WERI-Rb-1 (cell line): ENCODE results near the gene C3orf52.
"Not testable (repeated sequence)": the region's sequence is repeated elsewhere in the genome, so short reads cannot be mapped to it uniquely, and the experiment has no call there.

Experiments
- DNase-seq: peaks from one replicate; pipeline ENCODE4 v3.0.0-alpha.2; 2020
- H3K27ac ChIP-seq: fragments of 250-450 bp; sonication (Bioruptor Pico); 2 replicates; pipeline ENCODE4 v1.5.1; 2020; ENCODE audit warnings: mild to moderate bottlenecking, moderate library complexity
- H3K27me3 ChIP-seq: fragments of 250-450 bp; sonication (Bioruptor Pico); 2 replicates; pipeline ENCODE4 v1.5.1; 2021; ENCODE audit warnings: mild to moderate bottlenecking, low read depth, moderate library complexity; ENCODE audit not compliant: insufficient read depth, severe bottlenecking
- H3K36me3 ChIP-seq: fragments of 250-450 bp; sonication (Bioruptor Pico); 2 replicates; pipeline ENCODE4 v1.5.1; 2020; ENCODE audit warnings: mild to moderate bottlenecking, moderate library complexity
- H3K4me3 ChIP-seq: 2 replicates; pipeline ENCODE4 v1.5.1; 2011; ENCODE audit warnings: low read depth, mild to moderate bottlenecking, control low read depth, low read length
- H3K9me3 ChIP-seq: fragments of 250-450 bp; sonication (Bioruptor Pico); 2 replicates; pipeline ENCODE4 v1.5.1; 2021; ENCODE audit warnings: mild to moderate bottlenecking, moderate library complexity; ENCODE audit not compliant: severe bottlenecking
- CTCF ChIP-seq: IDR thresholded peaks from 2 replicates; pipeline ENCODE4 v1.5.1; 2011; ENCODE audit warnings: low read depth, mild to moderate bottlenecking, control low read depth, inconsistent platforms, low read length

Gene C3orf52

GRCh38 chr3:112086076-112086854 is at the start of gene C3orf52:
Gene C3orf52, plus strand, starts transcription at chr3:112086389. Its CDS starts 19 bp downstream, at chr3:112086408.
- no peak for TF ChIP-seq CTCF
- no peak within 1 kb of the TSS for H3K27ac ChIP-seq
- peak within 1 kb of the TSS; percentile 43 for H3K4me3 ChIP-seq
- H3K9me3 ChIP-seq = no peaks in the 10 kb centered on the region
- no peaks in the 10 kb centered on the region for H3K36me3 ChIP-seq
- peak; percentile 89 for DNase-seq
- no peaks in the 10 kb centered on the region for H3K27me3 ChIP-seq

DNA sequence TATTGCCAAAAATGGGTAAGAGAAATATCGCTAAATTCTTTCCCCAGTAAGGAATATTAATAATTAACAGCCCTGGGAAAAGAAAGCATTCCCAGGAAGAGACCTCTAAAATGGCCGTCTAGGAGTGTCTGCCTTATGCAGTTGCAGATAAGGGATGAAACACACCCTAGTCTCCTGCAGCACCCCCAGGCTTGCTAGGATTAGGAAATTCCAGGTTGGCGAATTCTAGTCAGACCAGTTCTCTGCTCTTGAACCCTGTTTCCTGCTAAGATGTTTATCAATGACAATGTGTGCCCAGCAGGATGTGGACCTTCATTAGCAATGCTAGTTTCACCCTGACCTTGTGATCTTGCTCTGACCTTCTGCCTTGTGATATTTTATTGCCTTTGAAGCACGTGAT is 49.0 kb upstream of the C3orf52 start:
- not testable (repeated sequence) for H3K36me3 ChIP-seq, H3K9me3 ChIP-seq, H3K27me3 ChIP-seq, DNase-seq, H3K27ac ChIP-seq, H3K4me3 ChIP-seq

- H3K27me3 ChIP-seq = no peaks in the 10 kb centered on the region
- H3K9me3 ChIP-seq = no peaks in the 10 kb centered on the region
- H3K27ac ChIP-seq = no peak overlapping the region
- no peak overlapping the region for H3K4me3 ChIP-seq
- H3K36me3 ChIP-seq = no peaks in the 10 kb centered on the region
- TF ChIP-seq CTCF = no peak
- DNase-seq = no peak
Measured at GRCh38 chr3:112038863-112039262, 47.3 kb upstream of the C3orf52 start.

- H3K27ac ChIP-seq = no peak overlapping the region
- no peaks in the 10 kb centered on the region for H3K36me3 ChIP-seq
- no peak overlapping the region for H3K4me3 ChIP-seq
- H3K27me3 ChIP-seq = no peaks in the 10 kb centered on the region
- DNase-seq = no peak
- no peaks in the 10 kb centered on the region for H3K9me3 ChIP-seq
- TF ChIP-seq CTCF = no peak
Measured at GRCh38 chr3:112041321-112041720, 44.9 kb upstream of the C3orf52 start.

- no peak for DNase-seq
Measured at GRCh38 chr3:112042842-112043280, 43.3 kb upstream of the C3orf52 start.

DNA sequence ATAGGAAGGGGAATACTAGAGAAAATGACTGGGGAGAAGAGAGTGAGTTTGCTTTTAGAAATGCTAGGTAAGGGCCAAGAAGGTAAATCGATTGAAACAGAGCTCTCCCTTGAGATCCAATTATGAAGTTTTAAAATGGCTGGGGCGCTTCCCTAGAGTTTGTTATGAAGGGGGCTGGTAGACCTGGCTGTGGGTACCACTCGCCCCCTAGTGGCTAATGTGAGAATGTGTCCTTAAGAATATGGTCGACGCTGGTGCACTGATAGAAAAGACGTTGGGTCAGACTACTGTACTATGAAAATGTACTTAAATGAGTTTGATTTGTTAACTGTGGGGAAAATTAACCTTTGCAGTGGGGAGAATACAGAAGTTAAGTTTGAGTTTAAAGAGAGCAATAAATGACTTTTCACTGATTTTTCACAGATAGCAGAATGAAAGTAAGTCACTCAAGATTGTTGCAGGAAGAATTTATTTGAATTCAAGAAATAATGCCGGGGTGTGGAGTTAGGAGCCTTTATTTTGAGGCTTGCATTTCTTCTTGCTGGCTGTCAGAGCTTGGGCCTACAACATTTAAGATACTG is 42.5 kb upstream of the C3orf52 start:
- Histone ChIP-seq H3K9me3 (no peaks in the 10 kb centered on the region), H3K27me3 (no peaks in the 10 kb centered on the region), H3K27ac (no peak overlapping the region), H3K4me3 (no peak overlapping the region), H3K36me3 (no peaks in the 10 kb centered on the region)
- TF ChIP-seq CTCF = peak; percentile 80
- peak; percentile 68 for DNase-seq

More at GRCh38 chr3:112042842-112043280, 43.3 kb upstream of the C3orf52 start:
- H3K4me3 ChIP-seq = no peak overlapping the region
- no peaks in the 10 kb centered on the region for H3K27me3 ChIP-seq
- no peaks in the 10 kb centered on the region for H3K9me3 ChIP-seq
- TF ChIP-seq CTCF = no peak
- H3K36me3 ChIP-seq = no peaks in the 10 kb centered on the region
- no peak overlapping the region for H3K27ac ChIP-seq
